T47D (cell line): ENCODE results near the gene NOTUM.

Experiments used
- DNase-seq, 2 experiments: peaks; one replicate each; pipeline versions ENCODE4 v3.0.0 to v3.0.0-alpha.2; 2011 to 2012; ENCODE audit warnings: low read depth in 1 of 2, low spot score in 1 of 2
- JUND ChIP-seq: IDR thresholded peaks from 2 replicates; pipeline ENCODE4 v1.6.1; 2012; ENCODE audit warnings: low read depth
- in situ Hi-C: cut with HindIII; loops from 2 replicates; pipeline ENCODE4 v1.10.0; 2016; ENCODE audit warnings: low sequenced_read_pairs, low pct_unique_long_range_greater_than_20kb

Gene NOTUM

DNA sequence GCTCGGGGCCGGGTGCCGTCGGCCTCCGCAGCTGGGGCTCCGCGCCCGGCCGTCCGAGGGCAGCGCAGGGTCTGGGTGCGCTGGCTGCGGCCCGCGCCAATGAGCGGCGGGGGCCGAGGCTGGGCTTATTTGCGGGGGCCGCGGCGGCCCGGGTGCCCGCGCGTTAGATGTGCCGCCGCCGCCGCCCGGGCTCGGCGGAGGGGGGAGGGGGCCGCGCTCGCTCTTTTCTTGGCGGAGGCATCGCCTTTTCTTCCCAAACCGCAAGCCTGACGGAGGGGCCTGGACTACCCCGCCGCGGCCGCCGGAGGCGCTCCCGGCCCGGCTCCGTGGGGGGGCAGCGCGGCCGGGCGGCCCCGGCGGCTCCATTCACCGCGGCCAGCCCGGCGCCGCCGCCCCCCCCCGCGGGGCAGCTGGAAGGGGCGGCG is at the start of gene NOTUM:
NOTUM (minus strand) TSS at position 101 of the 425 bp plus-strand sequence. CDS start 278 bp downstream, outside the sequence.
- in situ Hi-C loops = no loop called here
- no peak for TF ChIP-seq JUND
- peak in 1 of 2 experiments; percentile 52 for DNase-seq

- DNase-seq = no peak
- in situ Hi-C loops = no loop called here
- TF ChIP-seq JUND = no peak
These were observed 48.4 kb upstream of the NOTUM start for GRCh38 chr17:82009413-82009812.

DNA sequence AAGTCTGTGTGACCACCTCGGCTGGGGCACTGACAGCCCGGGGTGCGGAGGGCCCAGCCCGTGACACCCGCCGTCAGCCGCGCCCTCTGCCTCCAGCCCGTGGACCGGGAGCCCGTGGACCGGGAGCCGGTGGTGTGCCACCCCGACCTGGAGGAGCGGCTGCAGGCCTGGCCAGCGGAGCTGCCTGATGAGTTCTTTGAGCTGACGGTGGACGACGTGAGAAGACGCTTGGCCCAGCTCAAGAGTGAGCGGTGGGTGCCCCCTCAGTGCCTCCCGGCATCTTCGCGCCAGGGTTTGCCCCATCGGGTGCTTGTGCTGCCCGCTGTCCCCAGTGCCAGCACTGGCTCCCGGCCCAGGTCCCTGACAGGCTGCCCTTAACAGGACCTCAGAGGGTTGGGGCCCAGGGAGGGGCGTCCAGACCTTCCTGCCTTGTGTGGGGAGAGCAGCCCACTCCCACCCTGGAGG is 48.0 kb upstream of the NOTUM start:
- DNase-seq = no peak
- TF ChIP-seq JUND = no peak
- in situ Hi-C loops = no loop called here

DNA sequence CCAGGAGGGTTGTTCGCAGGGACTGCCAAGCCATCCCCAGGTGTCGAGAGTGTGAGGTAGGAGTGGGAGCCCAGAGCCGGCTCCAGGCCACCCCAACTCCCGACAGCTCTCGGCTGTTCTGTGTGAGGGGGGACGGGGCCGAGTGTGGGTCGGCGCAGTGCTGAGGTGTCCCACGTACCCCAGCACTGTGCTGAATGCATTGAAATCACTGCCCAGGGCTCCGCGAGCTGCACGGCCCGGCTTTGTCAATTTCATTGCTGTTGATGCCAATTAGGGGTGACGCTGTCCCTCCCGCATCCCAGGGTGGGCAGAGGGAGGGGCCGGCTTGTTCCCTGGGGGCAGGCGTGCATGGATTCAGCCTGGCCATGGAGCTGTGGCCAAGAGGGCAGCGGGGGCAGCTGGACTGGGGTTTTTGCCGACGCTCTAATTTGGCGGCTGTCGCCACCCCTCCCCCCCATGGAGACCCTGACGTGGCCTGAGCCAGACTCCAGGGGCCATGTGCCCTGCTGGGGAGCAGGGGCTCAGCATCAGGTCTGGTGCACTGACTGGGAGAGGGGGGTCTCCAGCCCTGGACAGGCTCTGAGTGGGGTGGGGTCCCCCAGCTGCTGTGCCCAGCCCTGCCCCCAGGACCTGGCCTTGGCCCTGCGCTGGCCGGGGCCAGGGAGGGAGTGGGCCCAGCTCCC is 47.4 kb upstream of the NOTUM start:
- TF ChIP-seq JUND = no peak
- in situ Hi-C loops = no loop called here
- DNase-seq = no peak

GRCh38 chr17:82007495-82008257 is 46.7 kb upstream of the NOTUM start:
- in situ Hi-C loops = no loop called here
- TF ChIP-seq JUND = no peak
- DNase-seq = no peak

- no peak for DNase-seq
- in situ Hi-C loops = no loop called here
- no peak for TF ChIP-seq JUND
These were observed 46.2 kb upstream of the NOTUM start for GRCh38 chr17:82007228-82007494.

GRCh38 chr17:82006468-82007227 is 45.7 kb upstream of the NOTUM start:
- in situ Hi-C loops = no loop called here
- TF ChIP-seq JUND = no peak
- DNase-seq = no peak

GRCh38 chr17:82005701-82006348 is 44.8 kb upstream of the NOTUM start:
- no peak for DNase-seq
- in situ Hi-C loops = no loop called here

DNA sequence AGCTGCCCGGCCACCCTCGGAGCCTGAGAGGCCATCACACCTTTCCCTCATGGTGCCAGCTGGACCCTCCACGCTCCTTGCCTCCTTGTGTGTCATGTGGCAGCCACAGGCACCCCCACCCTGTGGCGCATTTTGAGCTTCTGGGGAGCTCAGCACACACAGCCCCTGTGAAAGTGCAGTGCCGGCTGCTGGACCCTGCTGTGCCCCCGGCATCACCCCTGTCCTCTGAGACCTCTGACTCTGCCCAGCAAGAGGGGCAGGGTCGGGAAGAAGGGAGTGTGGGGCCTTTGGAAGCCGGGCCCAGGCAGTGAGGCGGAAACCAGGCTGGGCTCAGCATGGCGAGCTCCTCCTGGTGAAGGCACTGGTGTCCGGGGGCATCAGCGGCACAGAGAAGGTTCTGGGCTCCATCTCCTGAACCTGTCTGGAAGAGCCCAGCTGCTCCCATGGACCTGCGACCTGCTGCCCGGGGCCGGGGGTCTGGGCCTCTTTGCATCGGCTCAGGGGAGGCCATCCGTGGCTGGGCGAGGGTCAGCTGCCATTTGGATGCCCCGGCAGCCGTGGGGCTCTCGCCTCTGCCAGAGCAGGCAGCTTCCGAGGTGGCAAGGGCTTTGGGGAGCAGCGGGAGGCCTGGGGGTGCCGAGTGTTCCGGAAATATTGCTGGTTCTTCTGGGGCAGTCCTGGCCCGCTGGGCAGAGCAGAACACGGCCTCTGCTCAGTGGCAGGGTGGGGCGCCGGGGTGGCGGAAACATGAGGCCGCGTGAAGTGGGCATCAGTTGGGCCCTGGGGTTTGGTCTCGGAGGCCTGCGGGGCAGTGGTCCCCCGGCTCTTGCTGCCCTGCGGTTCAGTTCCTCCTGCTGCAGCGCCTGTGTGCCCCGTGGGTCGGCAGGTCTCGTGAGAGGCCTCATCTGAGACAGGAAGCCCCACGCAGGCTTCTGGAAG is 43.8 kb upstream of the NOTUM start:
- no peak for TF ChIP-seq JUND
- no peak for DNase-seq
- in situ Hi-C loops = no loop called here

More at GRCh38 chr17:82005701-82006348, 44.8 kb upstream of the NOTUM start:
- no peak for TF ChIP-seq JUND

- TF ChIP-seq JUND = no peak
- DNase-seq = no peak
- in situ Hi-C loops = no loop called here
These were observed 42.7 kb upstream of the NOTUM start for GRCh38 chr17:82003411-82004381.
